ENCODE data around the gene ATP8A2.

- TF ChIP-seq EP300 (IDR thresholded peaks at IDR 0.05) (no peak), CTCF (IDR thresholded peaks at IDR 0.05) (no peak)
Measured at GRCh38 chr13:25847635-25848626, 476.2 kb downstream of the ATP8A2 start.
